NCI-H82 (cell line): ENCODE results near the gene TPRX1.
A peak's percentile ranks its signal among the peaks of the same experiment; 100 is the strongest.
"Not testable (repeated sequence)": the region's sequence is repeated elsewhere in the genome, so short reads cannot be mapped to it uniquely, and the experiment has no call there.

Source experiments
- DNase-seq: peaks from one replicate; lab custom pipeline; 2025; lab: John Stamatoyannopoulos, UW

TPRX1 gene

DNA sequence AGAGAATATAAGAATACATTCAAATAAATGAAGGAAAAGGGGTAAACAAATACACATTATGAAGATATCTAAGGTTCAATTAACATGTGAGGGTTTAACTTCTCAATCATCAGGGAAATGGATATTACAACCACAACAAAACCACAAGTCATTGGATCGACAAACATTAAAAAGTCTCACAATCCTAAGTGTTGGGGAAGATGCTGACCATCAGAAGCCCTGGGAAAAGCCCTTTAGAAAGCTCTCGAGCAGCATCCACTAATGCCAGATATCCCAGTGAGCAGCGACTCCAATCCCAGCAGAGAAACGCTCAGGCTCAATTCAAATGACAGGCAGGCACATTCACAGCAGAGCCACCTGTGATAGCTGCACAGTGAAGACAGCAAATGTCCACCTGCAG, 3.1 kb downstream of the TPRX1 start:
- DNase-seq = no peak

DNA sequence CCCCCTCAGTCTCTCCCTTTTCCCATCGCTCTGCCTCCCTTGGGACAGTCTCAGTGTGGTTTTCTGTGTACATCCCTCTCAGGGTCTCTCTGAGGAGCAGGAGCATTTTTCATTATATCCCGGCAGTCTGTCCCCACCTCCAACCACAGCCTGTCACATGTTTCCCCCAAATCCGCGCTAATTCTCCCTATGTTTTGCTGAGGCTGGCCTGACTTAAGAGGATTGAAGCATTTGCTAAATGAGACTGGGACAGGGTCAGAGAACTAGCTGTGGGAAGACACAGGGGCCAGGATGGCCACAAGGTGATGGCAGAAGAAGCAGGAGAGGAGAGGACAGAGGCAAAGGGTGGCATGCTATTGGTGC, 5.5 kb downstream of the TPRX1 start:
- DNase-seq = peak; percentile 99

DNA sequence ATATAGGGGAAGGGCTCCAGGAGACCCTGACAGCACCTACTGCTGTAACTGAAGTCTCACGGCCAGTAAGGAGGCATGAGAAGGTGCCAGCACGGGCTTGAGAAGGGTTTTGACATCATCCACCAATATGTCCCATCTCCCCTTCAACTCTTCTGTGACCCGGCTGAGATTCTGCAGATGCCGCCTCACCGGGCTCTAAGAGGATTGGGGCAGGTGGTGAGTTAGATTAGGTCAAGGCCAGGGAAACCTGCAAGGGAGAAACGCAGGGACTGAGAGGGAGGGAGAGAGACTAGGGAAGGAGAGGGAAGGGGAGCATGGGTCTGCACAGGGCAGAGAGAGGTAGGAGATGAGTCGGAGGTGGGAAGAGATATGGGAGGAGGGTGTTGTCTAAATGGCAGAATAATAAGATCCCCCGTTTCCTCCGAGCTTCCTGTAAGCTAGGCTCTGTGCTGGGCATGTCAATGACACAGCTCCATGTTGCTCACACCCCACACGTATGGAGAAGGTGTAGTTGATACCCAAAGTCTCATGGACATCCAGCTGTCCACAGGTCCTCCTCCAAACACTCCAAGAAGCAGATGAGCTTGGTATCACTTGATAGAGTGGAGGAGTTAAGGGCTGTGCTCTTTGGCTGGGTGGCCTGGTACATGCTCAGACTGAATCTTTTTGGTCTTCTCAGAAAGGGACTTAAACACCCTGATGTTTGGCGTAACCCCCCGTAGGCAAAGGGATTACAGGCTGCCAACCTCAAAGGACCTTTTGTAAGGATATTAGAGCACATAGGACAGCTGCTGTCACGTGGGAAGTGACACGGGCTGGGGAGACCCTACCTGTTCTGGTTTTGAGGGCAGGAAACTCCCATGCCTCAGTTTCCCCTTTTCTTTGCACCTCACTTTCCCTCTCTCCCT, 6.1 kb downstream of the TPRX1 start:
- DNase-seq = peak; percentile 97

DNA sequence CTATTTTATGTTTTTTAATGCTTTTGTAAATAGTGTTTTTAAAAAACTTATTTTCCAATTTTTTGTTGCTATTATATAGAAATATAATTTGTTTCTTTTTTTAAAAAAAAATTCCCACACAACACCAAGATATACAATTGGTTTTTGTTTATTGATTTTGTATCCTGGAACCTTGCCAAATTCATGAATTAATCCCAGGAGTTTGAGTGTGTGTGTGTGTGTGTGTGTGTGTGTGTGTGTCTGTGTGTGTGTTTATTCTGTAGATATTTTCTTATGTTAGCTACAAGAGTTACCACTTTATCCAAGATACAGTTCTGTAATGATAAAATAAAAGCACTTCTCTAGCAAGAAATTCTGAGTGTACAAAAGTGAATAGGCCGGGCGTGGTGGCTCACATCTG, 7.6 kb downstream of the TPRX1 start:
- peak; percentile 66 for DNase-seq

DNA sequence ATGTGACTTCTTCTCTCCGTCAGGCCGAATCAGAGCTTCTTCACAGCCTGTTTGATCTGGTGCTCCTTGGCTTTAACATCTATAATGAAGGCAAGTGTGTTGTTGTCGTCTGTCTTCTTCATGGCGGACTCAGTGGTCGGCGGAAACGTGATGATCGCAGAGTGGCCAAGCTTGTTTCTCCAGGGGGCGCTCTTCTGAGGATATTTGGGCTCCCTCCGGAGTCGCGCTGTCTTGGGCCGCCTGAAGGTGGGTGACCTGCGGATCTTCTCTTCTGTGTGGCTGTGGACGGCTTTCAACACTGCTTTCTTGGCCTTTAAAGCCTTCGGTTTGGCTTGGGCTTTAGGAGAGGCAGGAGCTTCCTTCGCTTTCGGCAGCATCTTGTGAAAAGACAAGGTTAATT, 9.8 kb downstream of the TPRX1 start:
- no peak for DNase-seq

DNA sequence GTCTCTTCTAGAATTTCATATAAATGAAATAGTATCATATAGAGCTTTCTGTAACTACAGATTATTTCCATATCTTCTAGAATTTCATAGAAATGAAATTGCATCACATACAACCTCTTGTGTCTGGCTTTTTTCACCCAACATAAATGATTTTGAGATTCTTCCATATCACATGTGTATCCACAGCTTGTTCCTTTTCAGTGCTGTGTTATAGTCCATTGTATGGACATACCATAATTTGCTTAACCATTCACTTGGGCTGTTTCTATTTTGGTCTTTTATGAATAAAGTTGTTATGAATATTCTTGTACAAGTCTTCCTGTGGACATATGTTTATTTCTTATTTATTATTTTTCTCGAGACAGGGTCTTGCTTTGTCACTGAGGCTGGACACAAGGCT, 11.7 kb downstream of the TPRX1 start:
- DNase-seq = no peak

DNA sequence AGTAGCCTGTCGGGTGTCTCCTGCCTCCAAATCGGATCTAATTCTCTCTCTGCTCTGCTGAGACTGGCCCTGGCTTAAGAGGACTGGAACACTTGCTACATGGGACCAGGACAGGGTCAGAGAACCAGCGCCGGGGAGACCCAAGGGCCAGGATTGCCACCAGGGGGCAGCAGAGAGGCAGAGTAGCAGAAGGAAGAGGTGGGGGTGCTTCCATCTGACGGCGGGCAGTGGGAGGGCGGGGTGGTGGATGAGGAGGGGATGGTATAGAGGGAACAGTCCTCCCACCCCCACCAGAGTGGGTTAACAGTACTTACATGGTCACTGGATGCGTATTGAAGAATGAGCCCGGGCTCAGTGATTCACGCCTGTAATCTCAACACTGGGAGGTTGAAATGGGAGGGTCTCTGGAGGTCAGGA, 13.9 kb downstream of the TPRX1 start:
- DNase-seq = peak; percentile 100

DNA sequence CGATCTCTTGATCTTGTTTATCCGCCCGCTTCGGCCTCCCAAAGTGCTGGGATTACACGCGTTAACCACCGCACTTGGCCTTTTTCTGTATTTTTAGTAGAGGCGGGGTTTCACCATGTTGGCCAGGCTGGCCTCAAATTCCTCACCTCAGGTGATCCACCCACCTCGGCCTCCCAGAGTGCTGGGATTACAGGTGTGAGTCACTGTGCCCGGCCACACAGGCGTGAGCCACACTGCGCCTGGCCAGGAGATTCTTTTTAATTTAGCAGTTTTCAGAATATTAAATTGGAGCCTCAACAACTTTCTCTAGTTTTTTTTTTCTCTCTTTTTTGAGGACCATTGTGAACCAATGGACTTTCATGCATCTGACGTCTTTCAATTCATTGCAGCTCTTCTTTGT, 14.5 kb downstream of the TPRX1 start:
- not testable (repeated sequence) for DNase-seq

DNA sequence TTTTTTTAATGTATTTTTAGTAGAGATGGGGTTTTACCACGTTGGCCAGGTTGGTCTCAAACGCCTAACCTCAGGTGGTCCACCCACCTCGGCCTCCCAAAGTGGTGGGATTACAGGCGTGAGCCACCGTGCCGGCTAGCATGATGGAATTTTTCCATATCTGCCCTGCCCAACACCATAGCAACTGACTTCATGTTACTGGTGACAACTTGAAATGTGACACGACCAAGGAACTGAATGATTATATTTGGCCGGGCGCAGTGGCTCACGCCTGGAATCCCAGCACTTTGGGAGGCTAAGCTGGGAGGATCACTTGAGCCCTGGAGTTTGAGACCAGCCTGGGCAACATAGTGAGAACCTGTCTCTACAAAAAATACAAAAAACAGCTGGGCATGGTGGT, 17.0 kb downstream of the TPRX1 start:
- DNase-seq = not testable (repeated sequence)

DNA sequence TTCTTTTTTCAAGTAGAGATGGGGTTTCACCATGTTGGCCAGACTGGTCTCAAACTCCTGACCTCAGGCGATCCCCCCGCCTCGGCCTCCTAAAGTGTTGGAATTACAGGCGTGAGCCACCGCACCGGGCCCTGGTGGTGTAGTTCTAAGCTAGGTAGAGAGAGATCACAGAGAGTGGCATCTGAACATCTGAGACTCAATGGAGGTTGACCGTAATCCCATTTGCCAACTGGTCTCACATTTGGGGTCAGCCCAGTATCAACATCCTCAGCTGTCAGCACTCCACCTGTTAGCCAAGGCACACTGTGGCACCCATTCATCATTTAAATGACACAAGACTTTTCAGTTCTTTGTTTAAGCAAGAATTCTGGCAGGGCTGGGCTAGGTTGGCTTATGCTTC, 17.8 kb downstream of the TPRX1 start:
- peak; percentile 98 for DNase-seq

DNA sequence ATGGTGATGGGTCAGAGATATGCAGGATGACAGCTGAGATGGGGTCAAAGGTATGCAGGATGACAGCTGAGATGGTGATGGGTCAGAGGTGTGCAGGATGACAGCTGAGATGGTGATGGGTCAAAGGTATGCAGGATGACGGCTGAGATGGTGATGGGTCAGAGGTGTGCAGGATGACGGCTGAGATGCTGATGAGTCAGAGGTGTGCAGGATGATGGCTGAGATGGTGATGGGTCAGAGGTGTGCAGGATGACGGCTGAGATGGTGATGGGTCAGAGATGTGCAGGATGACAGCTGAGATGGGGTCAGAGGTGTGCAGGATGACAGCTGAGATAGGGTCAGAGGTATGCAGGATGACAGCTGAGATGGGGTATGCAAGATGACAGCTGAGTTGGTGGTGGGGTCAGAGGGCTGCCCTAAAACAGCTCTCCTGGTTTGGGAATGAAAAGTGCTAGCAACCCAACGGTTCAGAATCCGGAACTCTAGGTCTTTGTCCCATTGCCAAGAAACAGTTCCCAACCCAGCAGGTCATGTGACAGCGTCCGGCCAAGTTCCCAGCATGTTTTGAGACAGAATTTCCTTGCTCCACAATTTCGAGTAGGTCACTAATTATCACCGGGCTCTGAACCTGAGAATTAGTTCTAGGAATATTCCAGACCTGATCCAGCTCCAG, 22.6 kb downstream of the TPRX1 start:
- DNase-seq = no peak

DNA sequence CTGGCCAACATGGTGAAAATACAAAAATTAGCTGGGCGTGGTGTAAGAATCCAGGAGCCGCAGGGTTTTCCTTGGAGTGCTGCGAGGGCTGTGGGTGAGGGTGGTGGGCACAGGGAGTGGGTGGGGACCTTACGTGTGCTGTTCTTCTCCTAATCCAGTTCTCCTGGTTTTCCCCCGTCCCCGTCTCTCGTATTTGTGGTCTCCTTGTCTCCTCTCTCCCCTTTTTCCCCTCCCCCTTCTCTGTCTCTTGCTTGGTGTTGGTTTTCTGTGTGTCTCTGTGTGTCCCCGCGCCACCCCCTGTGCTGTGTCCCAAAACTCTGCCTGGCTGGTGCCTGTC, 24.2 kb downstream of the TPRX1 start:
- no peak for DNase-seq

DNA sequence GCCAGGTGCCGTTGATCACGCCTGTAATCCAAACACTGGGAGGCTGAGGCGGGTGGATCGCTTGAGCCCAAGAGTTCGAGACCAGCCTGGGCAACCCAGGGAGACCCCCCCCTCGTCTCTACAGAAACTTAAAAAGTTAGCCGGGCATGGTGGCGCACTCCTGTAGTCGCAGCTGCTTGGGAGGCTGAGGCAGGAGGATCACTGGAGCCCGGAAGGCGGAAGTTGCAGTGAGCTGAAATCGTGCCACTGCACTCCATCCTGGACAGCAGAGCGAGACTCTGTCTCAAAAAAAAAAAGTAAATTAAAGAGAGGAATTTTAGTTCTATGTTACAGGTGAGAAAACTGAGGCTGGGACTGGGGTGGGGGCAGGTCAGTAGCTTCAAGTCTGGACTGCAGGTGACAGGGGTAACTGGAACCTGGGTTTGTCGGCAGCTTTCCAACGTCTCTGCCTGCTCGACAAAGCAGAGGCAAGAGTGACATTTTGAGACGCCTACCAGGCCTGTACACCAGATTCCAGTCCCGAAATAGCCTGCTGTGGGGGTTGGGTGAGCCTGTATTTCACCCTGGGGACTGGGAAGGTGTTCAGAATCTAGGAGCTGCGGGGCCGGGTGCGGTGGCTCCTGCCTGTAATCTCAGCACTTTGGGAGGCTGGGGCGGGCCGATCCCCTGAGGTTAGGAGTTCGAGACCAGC, 24.7 kb downstream of the TPRX1 start:
- no peak for DNase-seq

DNA sequence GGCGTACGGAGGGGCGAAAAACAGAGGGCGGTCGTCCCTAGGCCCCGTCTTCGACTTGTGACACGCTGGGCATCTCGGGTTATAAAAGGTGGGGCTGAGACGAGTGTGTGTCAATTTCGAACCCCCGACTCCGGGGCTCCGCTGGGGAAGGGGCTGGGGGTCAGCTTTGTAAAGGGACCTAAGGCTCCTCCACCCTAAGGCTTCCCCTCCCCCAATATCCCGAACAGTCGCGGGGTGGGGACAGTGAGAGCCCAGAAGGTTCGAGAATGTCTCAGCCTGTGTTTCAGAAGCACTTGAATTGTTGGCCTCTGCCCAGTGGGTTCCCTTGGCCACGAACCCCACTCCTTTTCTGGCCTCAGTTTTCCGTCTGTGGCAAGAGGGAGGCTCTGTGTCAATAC, 25.4 kb downstream of the TPRX1 start:
- DNase-seq = peak; percentile 52

DNA sequence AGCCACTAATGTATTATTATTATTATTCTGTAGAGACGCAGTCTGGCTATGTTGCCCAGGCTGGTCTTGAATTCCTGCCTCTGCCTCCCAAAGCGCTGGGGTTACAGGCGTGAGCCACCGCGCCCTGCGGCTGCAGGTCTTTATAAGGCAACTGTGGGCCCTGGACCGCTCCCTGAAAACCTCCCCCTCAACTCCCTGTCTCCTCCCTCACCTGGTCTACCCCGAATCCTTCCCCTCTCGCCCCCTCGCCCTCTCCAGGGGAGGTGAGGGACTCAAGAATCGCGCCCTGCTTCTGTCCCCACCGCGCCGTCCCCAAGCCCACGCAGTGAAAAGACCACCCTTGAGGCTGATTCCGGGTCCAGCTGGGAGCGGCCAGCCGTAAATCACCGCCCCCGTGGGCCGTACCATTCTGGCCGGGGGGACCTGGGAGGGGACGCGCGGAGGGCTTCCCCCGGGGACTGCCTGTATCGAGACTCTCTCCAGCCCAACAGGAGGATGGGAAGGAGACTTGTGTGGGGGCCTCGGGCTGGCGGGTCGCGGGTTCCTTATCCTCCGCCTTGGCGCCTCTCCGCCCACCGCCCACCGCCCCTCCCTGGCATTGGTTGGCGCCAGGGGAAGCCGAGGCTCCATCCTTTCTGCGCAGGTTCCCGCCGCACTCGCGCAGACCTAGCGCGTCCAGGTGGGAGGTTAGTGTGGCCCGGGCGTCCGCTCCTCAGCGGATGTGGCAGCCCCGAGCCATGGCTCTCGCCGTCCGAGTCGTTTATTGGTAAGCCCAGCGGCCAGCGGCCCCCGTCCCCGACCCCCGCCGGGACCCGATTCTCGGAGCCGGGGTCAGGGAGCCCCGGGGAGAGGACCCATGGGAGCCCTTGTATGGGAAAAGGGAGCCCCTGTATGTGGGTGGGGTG, 26.1 kb downstream of the TPRX1 start, which contains the start of gene SELENOW:
Gene SELENOW (plus strand): TSS at position 655 of the 905 bp plus-strand sequence. CDS start 83 bp downstream, at position 738.
- DNase-seq = peak; percentile 96

DNA sequence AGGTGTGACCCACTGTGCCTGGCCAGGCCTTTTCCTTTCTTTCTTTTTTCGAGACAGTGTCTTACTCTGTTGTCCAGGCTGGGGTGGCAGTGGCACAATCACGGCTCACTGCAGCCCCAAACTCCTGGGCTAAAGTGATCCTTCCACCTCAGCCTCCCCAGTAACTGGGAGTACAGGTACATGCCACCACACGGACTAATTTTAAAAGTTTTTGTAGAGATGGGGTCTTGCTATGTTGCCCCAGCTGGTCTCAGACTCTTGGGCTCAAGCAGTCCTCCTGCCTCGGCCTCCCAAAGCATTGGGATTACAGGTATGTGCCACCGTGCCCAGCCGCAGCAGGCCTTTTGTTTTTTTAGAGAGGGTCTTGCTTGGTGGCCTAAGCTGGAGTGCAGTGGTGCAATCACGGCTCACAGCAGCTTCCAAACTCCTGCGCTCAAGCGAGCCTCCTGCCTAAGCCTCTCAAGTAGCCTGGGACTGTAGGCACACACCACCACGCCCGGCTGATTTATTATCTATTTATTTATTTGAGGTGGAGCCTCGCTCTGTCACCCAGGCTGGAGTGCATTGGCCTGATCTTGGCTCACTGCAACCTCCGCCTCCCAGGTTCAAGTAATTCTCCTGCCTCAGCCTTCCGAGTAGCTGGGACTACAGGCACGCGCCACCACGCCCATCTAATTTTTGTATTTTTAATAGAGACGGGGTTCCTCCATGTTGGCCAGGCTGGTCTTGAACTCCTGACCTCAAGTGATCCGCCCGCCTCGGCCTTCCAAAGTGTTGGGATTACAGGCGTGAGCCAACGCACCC, 26.9 kb downstream of the TPRX1 start:
- not testable (repeated sequence) for DNase-seq

DNA sequence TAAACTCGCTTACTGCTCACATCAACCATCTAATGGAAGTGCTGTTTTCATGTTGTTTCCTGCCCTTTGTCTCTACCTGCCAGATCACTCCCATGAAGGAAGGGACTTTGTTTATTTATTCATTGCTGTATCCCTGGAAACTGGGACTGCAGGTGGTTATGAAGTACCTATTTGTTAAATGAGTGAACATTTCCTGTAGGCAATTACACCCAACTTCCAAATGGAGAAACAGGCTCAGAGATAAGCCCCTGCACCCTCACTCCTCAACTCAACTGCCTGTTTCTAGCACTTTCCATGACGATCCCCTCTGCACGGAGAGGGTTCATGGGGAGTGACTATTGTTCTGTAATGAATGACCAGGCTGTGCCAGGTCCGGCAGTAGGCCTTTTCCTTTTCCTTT, 27.8 kb downstream of the TPRX1 start:
- DNase-seq = no peak

DNA sequence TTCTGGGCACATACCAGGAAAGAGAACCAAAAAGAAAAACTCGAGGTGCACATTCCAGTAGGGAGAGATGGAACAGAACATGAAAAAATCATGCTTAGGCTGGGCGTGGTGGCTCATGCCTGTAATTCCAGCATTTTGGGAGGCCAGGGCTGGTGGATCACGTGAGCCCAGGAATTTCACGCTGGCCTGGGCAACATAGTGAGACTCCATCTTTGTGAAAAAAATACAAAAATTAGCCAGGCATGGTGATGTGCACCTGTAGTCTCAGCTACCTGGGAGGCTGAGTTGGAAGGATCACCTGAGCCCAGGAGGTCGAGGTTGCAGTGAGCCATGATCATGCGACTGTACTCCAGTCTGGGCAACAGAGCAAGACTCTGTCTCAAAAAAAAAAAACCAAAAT, 33.1 kb downstream of the TPRX1 start:
- DNase-seq = not testable (repeated sequence)

DNA sequence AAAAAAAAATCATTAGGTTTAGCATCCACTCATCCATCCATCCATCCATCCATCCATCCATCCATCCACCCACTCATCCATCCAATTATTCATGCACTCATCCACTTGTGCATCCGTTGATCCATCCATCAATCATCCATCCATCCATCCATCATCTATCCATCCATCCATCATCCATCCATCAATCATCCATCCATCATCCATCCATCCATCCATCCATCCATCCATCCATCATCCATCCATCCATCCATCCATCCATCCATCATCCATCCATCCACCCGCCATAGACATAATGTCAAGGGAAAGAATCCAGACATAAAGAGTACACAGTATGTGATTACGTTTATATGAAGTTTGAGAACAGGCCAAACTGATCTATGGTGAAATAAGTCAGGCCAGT, 34.8 kb downstream of the TPRX1 start:
- no peak for DNase-seq

DNA sequence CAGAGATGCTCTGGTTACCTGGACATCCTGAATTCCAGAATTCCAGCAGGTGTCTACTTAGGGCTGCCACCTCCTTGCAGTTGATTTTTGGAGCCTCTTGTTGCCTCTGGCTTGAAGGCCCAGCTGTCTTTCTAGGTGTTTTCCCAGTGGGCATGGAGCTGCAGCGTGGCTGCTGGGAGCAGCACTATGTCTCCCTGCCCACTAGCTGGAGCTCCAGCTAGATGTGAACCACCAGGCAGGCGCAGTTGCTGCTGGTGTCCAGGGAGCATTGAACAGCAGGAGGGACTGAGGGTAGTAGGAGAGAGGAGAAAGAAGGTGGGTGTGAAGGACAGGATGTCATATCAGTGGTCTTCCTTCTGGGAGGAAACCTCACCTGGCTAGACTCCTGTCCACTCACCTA, 35.7 kb downstream of the TPRX1 start:
- DNase-seq = no peak

DNA sequence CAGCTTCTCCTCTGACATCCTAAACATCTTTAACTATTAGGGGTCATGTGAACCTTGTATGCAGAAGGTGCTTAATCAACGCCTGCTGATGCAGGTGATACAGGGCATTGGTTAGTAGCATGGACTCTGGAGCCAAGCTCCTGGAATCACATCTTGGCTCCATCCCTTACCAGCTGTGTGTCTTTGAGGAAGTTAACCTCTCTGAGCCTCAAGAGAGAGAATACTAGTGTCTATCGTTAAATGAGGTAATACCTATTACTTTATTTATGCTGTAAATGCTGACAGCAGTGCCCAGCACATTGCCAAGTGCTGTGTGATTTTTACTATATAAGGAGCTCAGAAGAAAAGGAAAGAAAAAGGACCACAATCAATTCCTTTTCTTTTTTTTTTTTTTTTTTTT, 37.0 kb downstream of the TPRX1 start:
- DNase-seq = no peak
